ENCODE measurements around the gene DDX20.
"Not testable (repeated sequence)": the region's sequence is repeated elsewhere in the genome, so short reads cannot be mapped to it uniquely, and the experiment has no call there.

DDX20 gene

DNA sequence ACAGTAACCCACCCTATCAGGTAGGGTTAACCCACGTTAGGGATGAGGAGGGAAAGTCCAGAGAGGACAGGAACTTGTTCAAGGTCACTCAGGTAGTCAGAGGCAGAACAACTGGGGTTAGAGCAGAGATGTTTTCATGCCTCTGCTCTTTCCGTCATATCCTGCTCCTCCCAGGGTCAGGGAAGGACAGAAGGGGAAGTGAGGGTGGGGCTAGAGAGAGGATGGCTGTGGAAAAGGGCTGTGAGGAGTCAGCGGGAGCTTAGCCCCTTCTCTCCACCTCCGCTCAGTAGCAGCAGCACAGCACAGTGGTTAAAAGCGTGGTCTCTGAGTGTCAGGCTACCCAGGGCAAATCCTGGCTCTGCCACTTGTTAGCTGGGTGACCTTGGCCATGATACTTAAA, 36.5 kb downstream of the DDX20 start:
- no peak for DNase-seq

- DNase-seq, result no peak
These were observed 38.2 kb downstream of the DDX20 start for GRCh38 chr1:111793923-111794322.

GRCh38 chr1:111795401-111795800, 39.7 kb downstream of the DDX20 start:
- DNase-seq, result no peak

DNA sequence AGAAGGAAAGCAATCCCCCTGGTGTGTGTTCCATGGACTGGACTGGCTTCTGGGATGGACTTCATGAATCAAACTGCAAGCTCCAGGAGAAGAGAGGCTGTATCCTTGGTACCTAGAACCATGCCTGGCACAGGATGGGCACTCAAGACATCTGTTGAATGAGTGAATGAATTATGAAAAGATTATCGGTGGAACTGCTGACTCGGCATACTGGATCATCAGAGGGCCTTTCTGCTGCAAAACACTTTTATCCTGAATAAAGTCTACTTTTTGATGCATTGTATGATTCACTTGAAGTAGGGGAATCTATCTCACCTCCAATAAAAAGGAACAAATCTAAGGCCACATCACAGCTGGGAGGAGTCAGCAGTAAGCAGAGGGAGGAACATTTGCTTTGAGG, 42.9 kb downstream of the DDX20 start:
- no peak for DNase-seq

DNA sequence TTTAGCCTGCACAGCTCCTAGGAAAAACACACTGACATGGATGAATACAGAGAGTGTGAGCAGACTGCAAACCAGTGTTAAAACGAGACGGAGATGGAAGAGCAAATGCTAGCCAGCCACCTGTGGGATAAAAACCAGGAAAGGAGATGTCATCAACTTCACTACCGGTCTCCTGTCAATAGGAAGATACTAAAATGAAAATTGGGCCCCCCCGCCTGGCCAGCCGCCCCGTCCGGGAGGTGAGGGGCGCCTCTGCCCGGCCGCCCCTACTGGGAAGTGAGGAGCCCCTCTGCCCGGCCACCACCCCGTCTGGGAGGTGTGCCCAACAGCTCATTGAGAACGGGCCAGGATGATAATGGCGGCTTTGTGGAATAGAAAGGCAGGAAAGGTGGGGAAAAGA, 44.0 kb downstream of the DDX20 start:
- DNase-seq, result not testable (repeated sequence)

DNA sequence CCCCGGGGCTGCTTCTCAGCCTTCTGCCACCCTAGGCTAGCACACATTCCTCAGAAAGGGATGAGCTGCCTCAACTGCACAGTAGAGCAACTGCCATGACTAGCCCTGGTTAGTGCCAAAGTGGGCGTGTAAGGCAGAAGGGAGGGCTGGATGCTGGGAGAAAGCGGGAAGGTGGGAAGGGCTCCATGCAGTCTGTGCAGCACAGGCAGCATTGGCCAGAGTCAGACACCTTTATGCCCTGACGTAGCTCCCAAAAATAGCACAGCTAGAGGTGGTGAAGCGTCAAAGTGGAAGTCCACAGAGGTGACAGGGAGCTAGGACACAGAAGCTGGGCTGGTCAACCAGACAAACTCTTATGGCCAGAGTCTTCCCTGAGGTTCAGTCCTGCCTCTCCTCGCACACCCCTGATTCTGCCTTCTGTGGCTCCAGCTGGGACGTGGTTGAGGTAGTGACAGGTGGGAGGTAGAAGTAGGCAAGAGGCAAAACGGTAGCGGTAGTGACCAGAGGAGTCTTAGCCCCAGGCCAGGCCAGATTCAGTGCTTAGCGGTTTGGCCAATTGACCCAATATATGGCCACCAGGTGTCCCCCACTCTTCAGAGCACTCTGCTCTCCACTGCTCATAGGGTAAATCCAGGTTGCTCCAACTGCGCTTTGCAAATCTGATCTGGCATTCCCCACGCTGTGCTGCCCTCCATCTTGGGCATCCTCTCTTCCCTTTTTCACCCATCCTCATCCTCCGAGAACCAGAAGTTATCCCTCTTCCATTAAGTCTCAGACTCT, 45.6 kb downstream of the DDX20 start:
- DNase-seq, result no peak

DNA sequence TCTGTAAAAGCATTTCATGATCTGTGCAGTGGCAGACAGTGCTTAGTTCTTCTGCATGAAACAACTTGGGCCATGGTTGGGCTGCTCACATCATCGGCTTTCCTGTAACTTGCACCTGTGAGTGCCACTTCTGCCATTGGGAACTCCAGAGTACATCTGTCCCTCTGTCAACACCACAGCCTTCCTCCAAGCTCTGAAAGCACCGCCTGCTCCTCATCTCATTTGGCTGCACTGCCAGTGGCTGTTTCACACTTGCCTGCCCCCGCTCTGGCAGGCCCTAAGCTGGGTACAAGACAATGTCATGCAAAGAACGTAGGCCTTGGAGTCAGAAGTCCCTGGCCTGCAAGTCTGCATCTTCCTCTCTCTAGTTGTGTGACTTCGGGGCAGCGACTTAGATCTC, 46.4 kb downstream of the DDX20 start:
- no peak for DNase-seq

- no peak for DNase-seq
These were observed 47.3 kb downstream of the DDX20 start for GRCh38 chr1:111802984-111803383.

- no peak for DNase-seq
These were observed 48.2 kb downstream of the DDX20 start for GRCh38 chr1:111803951-111804350.

DNA sequence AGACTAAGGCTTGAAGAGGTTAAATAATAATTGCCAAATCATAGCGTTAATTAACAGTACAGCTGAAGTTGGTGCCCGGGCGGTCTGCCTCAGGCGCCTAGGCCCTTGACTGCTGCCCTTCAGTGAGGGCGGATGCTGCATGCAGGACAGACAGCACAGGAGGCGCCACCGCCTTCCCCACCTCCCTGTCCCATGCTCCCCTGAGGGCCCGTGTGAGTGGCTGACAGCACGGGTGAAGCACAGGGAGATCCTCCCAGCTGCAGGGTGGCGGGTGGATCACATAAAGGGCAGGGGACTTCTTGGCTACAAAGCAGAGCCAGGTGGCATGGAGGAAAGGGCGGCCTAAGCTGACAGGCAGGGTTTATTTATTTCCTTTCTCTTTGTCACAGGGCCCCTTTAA, 49.1 kb downstream of the DDX20 start:
- DNase-seq, result no peak

GRCh38 chr1:111805251-111805650, 49.5 kb downstream of the DDX20 start:
- DNase-seq, result no peak

DNA sequence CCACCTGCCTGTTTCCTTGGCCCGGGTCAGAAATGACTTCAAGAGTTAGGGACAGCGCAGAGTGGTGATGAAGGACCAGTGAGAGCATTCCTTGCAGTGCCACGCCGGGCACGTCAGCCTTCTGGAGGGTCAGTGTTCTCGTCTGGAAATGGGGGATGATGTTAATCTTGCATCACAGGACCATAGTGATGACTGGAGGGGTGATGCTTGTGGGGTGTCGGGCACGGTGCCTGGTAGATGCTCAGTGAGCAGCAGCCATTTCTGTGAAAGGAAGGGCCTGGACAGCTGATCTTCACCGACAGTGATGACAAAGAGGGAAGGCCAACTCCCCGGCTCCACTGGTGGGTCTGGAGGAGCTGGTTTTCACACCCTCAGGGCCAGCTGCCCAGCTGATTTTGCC, 56.2 kb downstream of the DDX20 start:
- DNase-seq, result no peak

- no peak for DNase-seq
These were observed 56.6 kb downstream of the DDX20 start for GRCh38 chr1:111812306-111812705.

- DNase-seq, result no peak
These were observed 58.0 kb downstream of the DDX20 start for GRCh38 chr1:111813440-111814304.

- no peak for DNase-seq
These were observed 58.6 kb downstream of the DDX20 start for GRCh38 chr1:111814305-111814628.

DNA sequence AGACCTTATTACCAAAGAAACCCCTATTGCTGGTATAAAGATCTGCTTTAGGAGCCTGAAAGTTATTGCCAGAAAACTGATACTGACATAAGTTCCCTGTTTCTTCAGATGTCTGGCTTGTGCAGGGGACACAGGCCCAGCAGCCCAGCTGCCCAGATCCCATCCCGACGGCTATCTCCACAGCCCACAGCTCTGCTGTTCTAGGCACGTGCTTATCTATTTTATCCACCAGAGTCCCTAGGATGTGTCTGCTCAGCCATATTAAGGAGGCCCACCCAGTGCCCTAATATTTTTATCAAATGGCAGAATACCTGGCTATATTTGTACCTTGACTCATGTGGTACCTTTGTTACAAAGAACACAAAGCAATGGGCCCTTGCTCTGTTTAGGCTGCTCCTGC, 58.9 kb downstream of the DDX20 start:
- no peak for DNase-seq

Measured in activated CD4-positive, alpha-beta T cell treated with anti-CD3 and anti-CD28 coated beads, Interleukin-2, amount 50 U/mL, for 16 hours (primary cell).